22Rv1 (cell line): ENCODE results near the gene GPC6.

Experiments used
- CTCF ChIP-seq: fragments of 450-650 bp; IDR thresholded peaks from 2 replicates; pipeline ENCODE4 v1.5.1; 2017; ENCODE audit warnings: mild to moderate bottlenecking
- ZFX ChIP-seq: fragments of 450-650 bp; IDR thresholded peaks from 2 replicates; pipeline ENCODE4 v1.6.1; 2017; ENCODE audit warnings: antibody characterized with exemption, borderline replicate concordance

- TF ChIP-seq CTCF (no peak), ZFX (no peak)
These were observed 584.6 kb downstream of the GPC6 start for GRCh38 chr13:93811071-93811737.
